Transverse colon (tissue), 4 donors: Measurements from ENCODE around the gene CKMT2. TPM values are rescaled to one million over a fixed set of nuclear protein-coding genes. Genes with fewer than 3 reads are reported as not detected.

Experiments
- DNase-seq: peaks from one replicate; pipeline ENCODE4 v3.0.0-alpha.2; 2019
- H3K27ac ChIP-seq, 4 donors: fragments of 200-600 bp; sonication (generic); 2 replicates each; pipeline ENCODE4 v1.5.1; 2016 to 2018; ENCODE audit warnings: inconsistent platforms in 4 of 4
- H3K27me3 ChIP-seq: fragments of 200-600 bp; sonication (generic); 2 replicates; pipeline ENCODE4 v1.5.1; 2017; ENCODE audit warnings: inconsistent platforms
- H3K36me3 ChIP-seq, 4 donors: fragments of 200-600 bp; sonication (generic); 2 replicates each; pipeline ENCODE4 v1.5.1; 2017 to 2019; ENCODE audit warnings: inconsistent platforms in 4 of 4
- H3K4me1 ChIP-seq, 4 donors: fragments of 200-600 bp; sonication (generic); 2 replicates each; pipeline ENCODE4 v1.5.1; 2017 to 2020; ENCODE audit warnings: inconsistent platforms in 4 of 4
- H3K4me3 ChIP-seq, 4 donors: fragments of 200-600 bp; sonication (generic); 1 replicate in 1 of 4; 2 replicates in 3 of 4; pipeline versions ENCODE4 v1.5.1 to v1.6.1; 2017 to 2019; ENCODE audit warnings: inconsistent platforms in 4 of 4
- H3K9me3 ChIP-seq, 2 donors: fragments of 200-600 bp; sonication (generic); 2 replicates each; pipeline ENCODE4 v1.5.1; 2017 to 2019; ENCODE audit warnings: inconsistent platforms in 2 of 2
- EP300 ChIP-seq: sonication (generic); formaldehyde crosslinking; IDR thresholded peaks from one replicate; pipeline ENCODE4 v1.6.1; 2017; ENCODE audit warnings: antibody characterized with exemption, low read depth
- POLR2A ChIP-seq: fragments of 450-650 bp; IDR thresholded peaks from one replicate; pipeline ENCODE4 v1.6.1; 2016; ENCODE audit warnings: antibody characterized with exemption, mild to moderate bottlenecking, moderate library complexity
- POLR2AphosphoS5 ChIP-seq, 3 donors: sonication (generic); formaldehyde crosslinking; IDR thresholded peaks; one replicate each; pipeline ENCODE4 v1.6.1; 2016; ENCODE audit warnings: antibody characterized with exemption in 3 of 3
- WGBS, 2 donors: methylation state at CpG; one replicate each; pipeline ENCODE4 v1.1.5; 2018; ENCODE audit warnings: low coverage in 1 of 2; 5-methylcytosine and 5-hydroxymethylcytosine counted together
- in situ Hi-C, 4 donors: fragments of 200-750 bp; cut with MboI; loops; one replicate each; pipeline versions ENCODE4 v1.15.0 to v1.15.1; 2017; ENCODE audit warnings: low sequenced_read_pairs in 3 of 4, low pct_ligation_motif_present in 1 of 4, low pct_unique_long_range_greater_than_20kb in 1 of 4
- intact Hi-C: fragments of 100-400 bp; cut with DNase I; formaldehyde crosslinking; loops from one replicate; pipeline ENCODE4 v1.15.1; 2023; ENCODE audit warnings: low total_unique reads
- total RNA-seq, 4 donors: library from RNA; depleted of rRNA; stranded (reverse); fragments of >200 nt; gene quantifications; one replicate each; pipeline ENCODE4 v1.1.0, GENCODE V29; 2016
- TF ChIP-seq, protein P1 (sequence below), 5 experiments: fragments of 200-600 bp in 3 of 5; fragments of 450-650 bp in 2 of 5; sonication (generic) in 3 of 5; IDR thresholded peaks; 1 replicate in 2 of 5; 2 replicates in 3 of 5; pipeline ENCODE4 v1.5.1; 2016 to 2017; ENCODE audit warnings: antibody characterized with exemption in 5 of 5, inconsistent platforms in 3 of 5, mild to moderate bottlenecking in 2 of 5, moderate library complexity in 1 of 5

CKMT2 gene
- total RNA-seq, 4 donors from 2014 or later, result 0.79 to 17.1 (median 5.1) TPM

DNA sequence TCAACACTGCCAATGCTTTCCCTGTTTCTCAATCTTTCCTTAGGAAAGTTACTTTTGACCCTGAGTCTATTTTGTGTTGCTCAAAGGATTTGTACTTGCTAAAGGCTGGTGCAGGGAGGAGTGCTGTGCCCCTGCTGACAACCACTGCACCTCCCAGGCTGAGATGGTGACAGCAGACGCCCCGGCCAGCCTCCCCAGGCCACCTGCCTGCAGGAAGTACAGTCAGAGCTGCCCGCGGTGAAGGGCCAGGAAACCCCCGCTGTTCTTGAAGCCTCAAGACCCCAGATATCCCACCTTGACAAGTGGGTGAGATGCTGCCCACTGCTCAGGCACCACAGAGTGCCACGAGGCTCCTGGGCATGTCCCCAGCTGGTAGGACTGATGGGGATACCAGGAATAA is 44.2 kb upstream of the CKMT2 start:
- intact Hi-C loops, result no loop called here
- in situ Hi-C loops, result loop anchor here in 2 of 4 donors (25.0 kb wide), 1 partner anchor 502 kb away; no protein-coding TSS in a partner anchor
- no peak for TF ChIP-seq EP300
- TF ChIP-seq POLR2AphosphoS5 (IDR thresholded peaks at IDR 0.05), result no peak

DNA sequence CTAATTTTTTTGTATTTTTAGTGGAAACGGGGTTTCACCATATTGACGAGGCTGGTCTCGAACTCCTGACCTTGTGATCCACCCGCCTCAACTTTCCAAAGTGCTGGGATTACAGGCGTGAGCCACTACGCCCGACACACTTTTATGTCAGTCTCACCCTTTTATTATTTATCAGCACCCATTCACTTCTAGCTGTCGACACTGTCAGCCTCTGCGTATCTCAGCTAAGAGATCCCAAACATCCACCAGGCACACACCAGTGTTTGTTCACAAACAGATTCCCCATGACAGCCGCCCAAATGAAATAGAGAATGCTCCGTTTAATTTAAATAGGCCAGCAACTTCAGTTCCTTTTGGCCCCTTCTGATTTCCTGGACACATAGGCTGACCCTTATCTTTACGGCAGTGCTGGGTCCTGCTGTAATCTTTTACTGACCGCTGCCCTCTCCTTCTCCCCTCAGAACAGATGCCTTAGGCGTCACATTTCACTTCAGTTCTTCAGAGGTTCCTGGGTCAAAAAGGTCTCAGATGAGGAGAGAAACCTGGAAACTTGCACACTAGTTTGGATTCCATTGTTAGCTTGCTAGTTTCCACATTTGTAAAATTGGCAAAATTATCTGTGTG is 43.1 kb upstream of the CKMT2 start:
- in situ Hi-C loops, result loop anchor here in 3 of 4 donors (10.0 to 25.0 kb wide), 2 partner anchors 503 to 505 kb away; no protein-coding TSS in a partner anchor
- H3K9me3 ChIP-seq, result no peaks in the 10 kb centered on the region
- no peaks in the 10 kb centered on the region for H3K36me3 ChIP-seq
- DNase-seq, result no peak
- no peaks in the 10 kb centered on the region for H3K27me3 ChIP-seq
- intact Hi-C loops, result no loop called here
- H3K4me3 ChIP-seq, result no peak overlapping the region
- WGBS, 2 donors, result 92 to 97% methylated on average over 10 to 14 of the region's 14 CpGs
- no peak for TF ChIP-seq POLR2A
- TF ChIP-seq POLR2AphosphoS5 (IDR thresholded peaks at IDR 0.05), result no peak
- TF ChIP-seq, protein P1, sequence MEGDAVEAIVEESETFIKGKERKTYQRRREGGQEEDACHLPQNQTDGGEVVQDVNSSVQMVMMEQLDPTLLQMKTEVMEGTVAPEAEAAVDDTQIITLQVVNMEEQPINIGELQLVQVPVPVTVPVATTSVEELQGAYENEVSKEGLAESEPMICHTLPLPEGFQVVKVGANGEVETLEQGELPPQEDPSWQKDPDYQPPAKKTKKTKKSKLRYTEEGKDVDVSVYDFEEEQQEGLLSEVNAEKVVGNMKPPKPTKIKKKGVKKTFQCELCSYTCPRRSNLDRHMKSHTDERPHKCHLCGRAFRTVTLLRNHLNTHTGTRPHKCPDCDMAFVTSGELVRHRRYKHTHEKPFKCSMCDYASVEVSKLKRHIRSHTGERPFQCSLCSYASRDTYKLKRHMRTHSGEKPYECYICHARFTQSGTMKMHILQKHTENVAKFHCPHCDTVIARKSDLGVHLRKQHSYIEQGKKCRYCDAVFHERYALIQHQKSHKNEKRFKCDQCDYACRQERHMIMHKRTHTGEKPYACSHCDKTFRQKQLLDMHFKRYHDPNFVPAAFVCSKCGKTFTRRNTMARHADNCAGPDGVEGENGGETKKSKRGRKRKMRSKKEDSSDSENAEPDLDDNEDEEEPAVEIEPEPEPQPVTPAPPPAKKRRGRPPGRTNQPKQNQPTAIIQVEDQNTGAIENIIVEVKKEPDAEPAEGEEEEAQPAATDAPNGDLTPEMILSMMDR (IDR thresholded peaks at IDR 0.05), result no peak
- no peak for TF ChIP-seq EP300
- H3K4me1 ChIP-seq, result peaks cover 0 to 4% (median 1%) of the 10 kb centered on the region in 4 donors
- H3K27ac ChIP-seq, result no peak overlapping the region

More for the DNA sequence above, 44.2 kb upstream of the CKMT2 start:
- 55% methylated on average over 6 of the region's 6 CpGs; no CpG with 5 or more reads in 1 of the 2 donors for WGBS, 2 donors
- H3K4me3 ChIP-seq, result no peak overlapping the region
- no peaks in the 10 kb centered on the region for H3K36me3 ChIP-seq
- H3K27me3 ChIP-seq, result no peaks in the 10 kb centered on the region
- no peak overlapping the region for H3K27ac ChIP-seq
- no peaks in the 10 kb centered on the region for H3K9me3 ChIP-seq
- no peak for DNase-seq
- H3K4me1 ChIP-seq, result no peaks in the 10 kb centered on the region

DNA sequence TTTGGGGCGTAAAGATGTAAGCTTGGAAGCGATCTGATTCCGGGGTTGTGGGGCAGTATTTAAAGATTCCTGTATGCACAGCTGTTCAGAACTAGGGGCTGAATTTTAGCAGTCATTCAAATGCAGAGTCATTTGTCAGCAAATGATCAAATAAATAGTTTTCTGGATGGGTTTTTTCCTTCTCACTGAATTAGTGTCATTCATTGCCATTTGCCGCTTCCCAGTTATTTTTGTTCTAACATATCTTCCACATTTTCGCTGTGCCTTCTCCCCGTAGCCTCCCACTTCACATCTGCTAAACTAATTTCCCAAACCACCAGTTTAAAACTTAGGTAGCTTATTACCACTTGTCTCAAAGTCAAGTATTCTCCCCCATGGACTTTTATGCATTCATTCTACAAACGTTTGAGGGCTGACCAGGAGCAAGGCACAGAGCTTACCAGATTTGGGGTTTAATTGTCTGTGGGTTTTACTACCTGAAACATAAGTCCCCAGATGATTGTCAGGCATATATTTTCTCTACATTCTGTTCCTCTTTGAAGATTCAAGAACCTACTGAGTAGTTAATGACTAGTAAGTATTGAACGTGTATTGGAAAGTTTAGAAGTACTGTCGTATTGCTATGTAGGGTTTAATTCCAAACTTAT is 41.3 kb upstream of the CKMT2 start:
- intact Hi-C loops (no loop called here), in situ Hi-C loops (loop anchor here in 3 of 4 donors (10.0 to 25.0 kb wide), 2 partner anchors 505 to 507 kb away; no protein-coding TSS in a partner anchor)
- no peaks in the 10 kb centered on the region for H3K36me3 ChIP-seq
- DNase-seq, result no peak
- H3K27me3 ChIP-seq, result no peaks in the 10 kb centered on the region
- H3K4me3 ChIP-seq, result no peak overlapping the region
- H3K9me3 ChIP-seq, result no peaks in the 10 kb centered on the region
- TF ChIP-seq EP300 (no peak), POLR2AphosphoS5 (IDR thresholded peaks at IDR 0.05) (no peak), POLR2A (no peak)
- TF ChIP-seq, protein P1 (IDR thresholded peaks at IDR 0.05), result no peak
- H3K4me1 ChIP-seq, result peaks cover 0 to 5% (median 2%) of the 10 kb centered on the region in 4 donors
- WGBS, 2 donors, result 87 to 88% methylated on average over 9 of the region's 9 CpGs
- no peak overlapping the region for H3K27ac ChIP-seq

DNA sequence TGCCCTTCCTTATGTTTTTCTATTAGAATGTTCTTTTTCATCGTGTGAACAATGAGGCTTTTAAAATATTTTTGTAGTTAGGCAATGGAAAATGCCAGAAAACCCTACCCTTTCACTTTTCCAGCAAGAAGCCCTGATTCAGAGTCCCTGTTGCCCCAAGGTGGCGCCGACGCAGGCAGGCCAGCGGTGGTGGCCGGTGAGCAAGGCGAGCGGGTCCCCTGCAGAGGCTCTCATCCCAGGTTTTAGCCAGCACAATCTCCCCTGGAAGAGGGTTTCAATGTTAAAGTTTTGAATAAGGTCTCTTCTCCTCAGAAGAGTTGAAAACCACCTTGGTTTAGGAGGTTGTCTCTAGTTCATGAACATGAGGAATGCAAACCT is 40.8 kb upstream of the CKMT2 start:
- Histone ChIP-seq H3K4me1 (peaks cover 0 to 5% (median 2%) of the 10 kb centered on the region in 4 donors), H3K27ac (no peak overlapping the region), H3K4me3 (no peak overlapping the region), H3K27me3 (no peaks in the 10 kb centered on the region), H3K36me3 (no peaks in the 10 kb centered on the region), H3K9me3 (no peaks in the 10 kb centered on the region)
- WGBS, 2 donors, result 77 to 88% methylated on average over 2 to 8 of the region's 8 CpGs
- DNase-seq, result no peak
- intact Hi-C loops, result no loop called here
- in situ Hi-C loops, result loop anchor here in 3 of 4 donors (10.0 to 25.0 kb wide), 2 partner anchors 505 to 508 kb away; no protein-coding TSS in a partner anchor
- TF ChIP-seq POLR2A (no peak), EP300 (no peak), POLR2AphosphoS5 (IDR thresholded peaks at IDR 0.05) (no peak)
- TF ChIP-seq, protein P1 (IDR thresholded peaks at IDR 0.05), result no peak
